Measurements from ENCODE around the gene XPO6.

GRCh38 chr16:28210264-28210663 is 1.5 kb downstream of the XPO6 start:
- TF ChIP-seq CTCF (IDR thresholded peaks at IDR 0.05) (no peak), ZFX (IDR thresholded peaks at IDR 0.05; ENCODE audit: borderline replicate concordance) (no peak)

All from 22Rv1 (cell line).